ENCODE results near the gene SSU72. TPM values are rescaled to one million over a fixed set of nuclear protein-coding genes. Genes with fewer than 3 reads are reported as not detected.
A peak's percentile ranks its signal among the peaks of the same experiment; 100 is the strongest.

Gene SSU72
- total RNA-seq, 4 donors from 2014 or later, result 96.4 to 163 (median 123) TPM

- no peak overlapping the region for H3K4me3 ChIP-seq (ENCODE audit: low read depth, poor library complexity, severe bottlenecking)
- WGBS, 2 donors, result 84% methylated on average over 25 to 35 of the region's 37 CpGs
- no peak for TF ChIP-seq CTCF (IDR thresholded peaks at IDR 0.05)
- TF ChIP-seq POLR2A (IDR thresholded peaks at IDR 0.05), result no peak
- intact Hi-C loops (cut with DNase I; ENCODE audit: low total_unique reads), result loop anchor here (5.0 kb wide), 1 partner anchor 1830 kb away; no protein-coding TSS in a partner anchor
- no peak for DNase-seq (ENCODE audit: low spot score in 2 of 2)
Observed at GRCh38 chr1:1541956-1542765, 32.5 kb downstream of the SSU72 start.

- DNase-seq (ENCODE audit: low spot score in 2 of 2), result no peak
- intact Hi-C loops (cut with DNase I; ENCODE audit: low total_unique reads), result loop anchor here (5.0 kb wide), 1 partner anchor 1831 kb away; no protein-coding TSS in a partner anchor
- no peak for TF ChIP-seq CTCF (IDR thresholded peaks at IDR 0.05)
- TF ChIP-seq POLR2A (IDR thresholded peaks at IDR 0.05), result no peak
- 55 to 57% methylated on average over 33 to 52 of the region's 53 CpGs for WGBS, 2 donors
- no peak overlapping the region for H3K4me3 ChIP-seq (ENCODE audit: low read depth, poor library complexity, severe bottlenecking)
Observed at GRCh38 chr1:1540818-1541628, 33.6 kb downstream of the SSU72 start.

GRCh38 chr1:1540090-1540817 lies 34.4 kb downstream of the SSU72 start, which contains the start of gene TMEM240:
TSS of gene TMEM240 (minus strand) at chr1:1540624. CDS start at chr1:1540346, 278 bp downstream.
- peak within 1 kb of the TSS; percentile 3 for H3K4me3 ChIP-seq (ENCODE audit: low read depth, poor library complexity, severe bottlenecking)
- 2% methylated on average over 45 to 52 of the region's 100 CpGs for WGBS, 2 donors
- intact Hi-C loops (cut with DNase I; ENCODE audit: low total_unique reads), result loop anchor here (5.0 kb wide), 1 partner anchor 1832 kb away; no protein-coding TSS in a partner anchor
- no peak for TF ChIP-seq CTCF (IDR thresholded peaks at IDR 0.05)
- TF ChIP-seq POLR2A (IDR thresholded peaks at IDR 0.05), result no peak
- peak; percentile 53 to 94 for DNase-seq (ENCODE audit: low spot score in 2 of 2)

GRCh38 chr1:1539310-1540089 lies 35.2 kb downstream of the SSU72 start:
- no peak for DNase-seq (ENCODE audit: low spot score in 2 of 2)
- 11 to 17% methylated on average over 23 to 43 of the region's 66 CpGs for WGBS, 2 donors
- intact Hi-C loops (cut with DNase I; ENCODE audit: low total_unique reads), result loop anchor here (5.0 kb wide), 1 partner anchor 1833 kb away; no protein-coding TSS in a partner anchor
- TF ChIP-seq CTCF (IDR thresholded peaks at IDR 0.05), result no peak
- TF ChIP-seq POLR2A (IDR thresholded peaks at IDR 0.05), result no peak
- peak overlapping the region; percentile 3 for H3K4me3 ChIP-seq (ENCODE audit: low read depth, poor library complexity, severe bottlenecking)

GRCh38 chr1:1538989-1539309 lies 35.7 kb downstream of the SSU72 start:
- H3K4me3 ChIP-seq (ENCODE audit: low read depth, poor library complexity, severe bottlenecking), result no peak overlapping the region
- intact Hi-C loops (cut with DNase I; ENCODE audit: low total_unique reads), result no loop called here
- DNase-seq (ENCODE audit: low spot score in 2 of 2), result no peak
- TF ChIP-seq POLR2A (IDR thresholded peaks at IDR 0.05), result no peak
- TF ChIP-seq CTCF (IDR thresholded peaks at IDR 0.05), result no peak
- 82 to 83% methylated on average over 15 to 18 of the region's 18 CpGs for WGBS, 2 donors
